Measurements from ENCODE around the gene TEX12.
"Not testable (repeated sequence)": the region's sequence is repeated elsewhere in the genome, so short reads cannot be mapped to it uniquely, and the experiment has no call there.

Gene TEX12, protein sequence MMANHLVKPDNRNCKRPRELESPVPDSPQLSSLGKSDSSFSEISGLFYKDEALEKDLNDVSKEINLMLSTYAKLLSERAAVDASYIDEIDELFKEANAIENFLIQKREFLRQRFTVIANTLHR

DNA sequence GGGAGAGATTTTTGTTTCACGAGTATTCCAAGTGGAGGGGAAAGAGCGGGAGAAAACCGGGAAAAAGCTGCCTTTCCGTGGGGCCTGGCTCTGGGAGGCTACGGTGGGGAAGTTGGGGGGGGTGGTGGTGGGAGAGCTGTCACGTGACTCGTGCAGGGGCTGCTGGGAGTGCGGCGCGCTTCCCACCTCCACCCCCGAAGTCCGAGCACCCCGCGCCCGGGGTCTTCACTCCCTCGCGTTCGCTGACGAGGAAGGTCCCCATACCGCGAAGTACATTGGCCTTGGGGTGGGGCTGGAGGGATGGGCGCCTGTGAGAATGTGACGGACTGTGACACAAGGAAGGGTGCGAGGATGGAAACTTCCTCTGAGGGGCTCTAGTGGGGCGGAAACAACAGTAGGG lies at the start of gene TEX12:
TEX12 (plus strand) TSS at position 228 of the 400 bp plus-strand sequence. CDS start 1,897 bp downstream, outside the sequence.
- no peak for DNase-seq

DNA sequence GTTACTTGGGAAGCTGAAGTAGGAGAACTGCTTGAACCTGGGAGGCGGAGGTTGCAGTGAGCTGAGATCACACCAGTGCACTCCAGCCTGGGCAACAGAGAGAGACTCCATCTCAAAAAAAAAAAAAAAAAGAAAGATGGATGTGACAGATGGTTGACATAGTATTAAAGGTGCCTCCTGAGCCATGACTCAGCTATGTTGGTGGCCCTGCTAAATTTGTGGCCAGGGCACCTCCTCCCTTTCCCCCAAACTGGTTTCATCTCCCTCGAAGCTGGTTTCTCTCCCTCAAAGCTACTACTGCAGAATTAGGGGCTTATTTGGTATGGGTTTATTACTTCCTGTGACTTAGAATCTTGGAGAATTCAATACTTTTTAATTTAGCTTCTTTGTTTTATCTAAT lies 49.0 kb upstream of the TEX12 start:
- DNase-seq = no peak

DNA sequence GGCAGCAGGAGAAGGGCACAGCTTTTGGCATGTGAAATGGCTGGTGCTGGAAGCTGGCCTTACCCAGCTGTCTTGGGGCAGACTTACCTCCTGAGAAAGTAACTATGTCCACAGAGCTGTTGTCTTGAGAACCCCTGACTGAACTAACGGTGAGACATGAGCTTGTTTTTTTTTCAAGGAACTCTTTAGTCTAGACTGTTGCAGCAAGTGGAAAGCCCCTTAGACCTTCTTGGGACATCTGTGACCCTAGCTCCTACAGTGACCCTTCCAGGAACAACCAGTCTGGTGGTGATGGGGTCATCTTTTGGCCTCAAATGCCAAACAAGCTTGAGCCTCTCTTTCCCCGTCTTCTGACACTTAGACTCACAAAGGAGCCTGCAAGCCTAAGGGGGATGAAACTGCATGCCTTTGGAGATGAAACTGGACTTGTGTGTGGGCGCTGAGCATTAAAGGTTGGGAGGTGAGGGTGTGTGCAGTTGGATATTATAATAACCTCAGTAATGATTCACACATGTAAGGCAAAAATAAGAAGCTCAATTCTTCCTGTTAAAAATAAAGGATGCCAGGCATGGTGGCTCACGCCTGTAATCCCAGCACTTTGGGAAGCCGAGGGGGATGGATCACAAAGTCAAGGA lies 45.1 kb upstream of the TEX12 start:
- DNase-seq = no peak

DNA sequence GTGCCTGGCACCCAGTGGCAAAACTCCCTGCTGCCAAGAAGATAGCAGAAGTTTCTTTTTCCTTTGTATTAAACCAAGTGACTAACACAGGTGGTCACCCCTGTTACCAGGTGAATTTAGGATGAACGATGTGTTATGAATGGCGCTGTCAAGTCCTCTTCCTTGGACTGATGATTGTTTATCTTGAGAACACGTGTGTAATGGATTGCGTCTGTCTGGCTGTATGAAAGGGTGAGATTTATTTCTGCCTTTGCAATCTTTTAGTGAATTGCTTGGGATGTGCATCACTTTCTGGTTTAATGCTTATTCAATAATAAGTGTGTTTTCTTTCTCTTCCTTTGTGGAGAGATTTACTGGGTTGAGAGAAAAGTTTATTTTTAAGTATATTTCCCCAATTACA lies 44.0 kb upstream of the TEX12 start:
- DNase-seq = no peak

DNA sequence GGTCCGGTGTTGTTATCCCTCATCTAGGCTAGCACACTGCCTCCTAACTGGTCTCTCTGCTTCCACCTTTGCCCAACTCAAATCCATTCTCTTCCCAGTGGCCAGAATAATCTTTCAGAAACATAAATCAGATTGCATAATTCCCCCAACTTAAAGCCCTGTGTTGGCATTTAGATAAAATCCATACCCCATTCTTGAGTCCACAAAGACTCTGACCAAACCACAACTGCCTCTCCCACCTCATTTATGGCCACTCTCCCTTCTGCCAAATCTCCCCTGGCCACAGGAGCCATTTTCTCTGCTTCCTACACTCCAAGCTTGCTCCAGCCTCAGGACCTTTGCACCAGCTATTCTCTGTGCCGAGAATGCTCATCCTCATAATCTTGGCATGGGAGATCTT lies 40.1 kb upstream of the TEX12 start:
- DNase-seq = no peak

DNA sequence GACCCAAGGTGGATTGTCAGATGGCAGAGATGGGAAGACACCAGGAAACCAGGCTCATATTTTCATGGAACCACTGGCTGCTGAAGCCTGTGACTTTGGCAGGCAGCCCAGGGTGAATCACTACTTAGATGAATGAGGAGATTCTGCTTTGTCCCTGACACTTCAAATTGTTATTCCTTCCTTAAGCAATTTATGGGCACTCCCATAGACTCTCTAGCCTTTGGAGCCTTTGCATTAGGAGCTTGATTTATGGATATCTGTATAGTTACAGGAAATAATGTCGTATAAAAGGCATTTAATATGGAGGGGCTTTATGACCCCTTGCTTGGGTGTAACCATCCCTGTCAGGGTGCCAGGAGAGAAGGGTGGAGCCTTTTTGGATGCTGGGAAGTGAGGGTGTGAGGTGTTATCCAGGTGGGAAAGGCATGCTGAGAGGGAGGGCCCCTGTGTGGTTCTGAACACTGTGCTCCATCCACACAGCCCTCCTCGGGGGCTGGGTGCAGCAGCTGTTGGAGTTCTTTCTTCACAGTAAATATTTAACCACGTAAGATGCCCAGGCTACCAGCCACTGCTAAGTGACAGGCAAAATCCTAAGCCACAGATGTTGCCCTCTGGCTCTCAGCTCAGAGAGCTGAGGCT lies 38.6 kb upstream of the TEX12 start:
- peak; percentile 60 for DNase-seq

DNA sequence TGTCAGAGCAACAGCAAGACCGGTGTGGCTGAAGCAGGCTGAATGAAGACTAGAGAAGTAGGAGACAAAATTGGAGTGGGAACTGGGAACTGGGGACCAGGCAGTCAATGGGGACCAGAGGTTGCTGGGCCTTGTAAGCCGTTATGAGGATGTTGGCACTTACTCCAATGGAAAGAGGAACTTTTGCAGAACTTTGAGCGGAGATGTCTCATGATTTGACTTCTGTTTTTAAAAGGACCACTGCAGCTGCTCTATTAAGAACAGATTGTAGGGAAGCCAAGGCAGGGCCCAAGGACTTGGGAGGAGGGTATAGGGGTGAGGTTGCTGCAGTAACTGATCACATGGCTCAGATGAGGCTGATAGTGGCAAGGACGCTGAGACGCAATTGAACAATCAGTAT lies 37.5 kb upstream of the TEX12 start:
- DNase-seq = no peak

DNA sequence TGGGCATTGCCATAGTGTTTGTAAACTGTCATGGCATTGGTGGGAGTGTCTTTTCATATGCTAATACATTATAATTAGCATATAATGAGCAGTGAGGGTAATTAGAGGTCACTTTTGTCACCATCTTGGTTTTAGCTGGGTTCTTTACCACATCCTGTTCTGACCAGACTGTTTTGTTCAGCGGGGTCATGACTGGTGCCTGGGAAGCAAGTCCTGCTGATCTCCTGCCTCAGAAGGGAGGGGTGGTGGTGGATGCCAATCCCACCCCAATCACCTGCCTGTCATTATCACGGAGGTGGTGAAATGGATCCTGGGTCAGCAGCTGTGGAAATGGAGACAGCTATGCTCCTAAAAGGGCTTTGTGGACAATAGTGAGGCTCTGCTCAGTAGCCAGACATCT lies 34.4 kb upstream of the TEX12 start:
- DNase-seq = no peak

DNA sequence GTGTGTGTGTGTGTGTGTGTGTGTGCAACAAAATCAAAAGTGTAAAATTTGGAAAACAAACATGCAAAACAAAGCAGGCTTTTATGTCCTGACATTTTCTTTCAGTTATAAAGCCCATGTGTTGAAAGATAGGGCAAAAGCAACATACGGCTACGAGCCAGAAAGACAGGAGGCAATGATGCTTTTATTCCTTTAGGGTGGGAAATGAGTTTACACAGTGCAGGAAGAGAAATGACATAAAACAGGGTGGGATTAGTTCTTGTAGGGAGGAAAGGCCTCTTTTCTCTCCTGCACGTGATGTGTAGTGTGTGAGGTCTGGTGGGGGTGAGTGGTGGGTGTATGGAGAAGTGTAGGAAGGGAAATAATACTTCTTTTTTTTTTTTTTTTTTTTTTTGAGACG lies 32.7 kb upstream of the TEX12 start:
- DNase-seq = no peak

DNA sequence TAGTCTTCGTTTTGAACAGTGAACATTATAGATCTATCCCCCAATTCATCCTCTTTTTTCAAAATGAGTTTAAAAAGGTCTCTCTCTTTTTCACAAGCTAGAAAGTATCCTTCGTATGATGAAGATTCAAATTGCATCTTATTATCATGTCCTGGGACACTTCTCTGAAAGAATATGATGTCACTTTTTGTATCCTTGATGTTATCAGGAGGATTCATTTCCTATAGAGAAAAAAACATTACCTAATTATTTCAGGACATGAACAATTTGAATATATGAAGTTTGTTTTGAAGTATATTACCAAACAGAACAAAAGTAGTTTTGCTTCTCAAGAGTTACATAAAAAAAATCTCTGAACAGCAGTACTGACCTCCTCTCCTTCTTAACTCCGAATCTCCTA lies 23.6 kb upstream of the TEX12 start:
- no peak for DNase-seq

DNA sequence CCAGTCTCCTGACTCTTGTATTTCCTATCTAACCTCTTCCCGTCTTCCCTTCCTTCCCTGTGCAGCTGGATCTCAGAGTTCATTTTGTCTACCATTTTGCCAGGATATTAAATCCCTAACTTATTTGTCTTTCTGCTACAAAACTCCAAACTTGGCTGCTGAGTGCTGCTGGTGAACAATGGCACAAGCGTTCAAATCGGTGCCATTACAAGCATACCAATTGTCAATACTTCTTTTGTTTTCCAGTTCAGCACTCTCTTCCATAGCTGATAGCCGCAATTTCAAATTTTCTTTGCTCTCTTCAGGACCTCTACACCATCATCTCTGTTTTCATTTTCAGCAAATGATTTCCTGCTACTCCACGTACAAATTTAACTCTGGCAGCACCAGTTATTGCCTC lies 16.7 kb upstream of the TEX12 start:
- DNase-seq = no peak

DNA sequence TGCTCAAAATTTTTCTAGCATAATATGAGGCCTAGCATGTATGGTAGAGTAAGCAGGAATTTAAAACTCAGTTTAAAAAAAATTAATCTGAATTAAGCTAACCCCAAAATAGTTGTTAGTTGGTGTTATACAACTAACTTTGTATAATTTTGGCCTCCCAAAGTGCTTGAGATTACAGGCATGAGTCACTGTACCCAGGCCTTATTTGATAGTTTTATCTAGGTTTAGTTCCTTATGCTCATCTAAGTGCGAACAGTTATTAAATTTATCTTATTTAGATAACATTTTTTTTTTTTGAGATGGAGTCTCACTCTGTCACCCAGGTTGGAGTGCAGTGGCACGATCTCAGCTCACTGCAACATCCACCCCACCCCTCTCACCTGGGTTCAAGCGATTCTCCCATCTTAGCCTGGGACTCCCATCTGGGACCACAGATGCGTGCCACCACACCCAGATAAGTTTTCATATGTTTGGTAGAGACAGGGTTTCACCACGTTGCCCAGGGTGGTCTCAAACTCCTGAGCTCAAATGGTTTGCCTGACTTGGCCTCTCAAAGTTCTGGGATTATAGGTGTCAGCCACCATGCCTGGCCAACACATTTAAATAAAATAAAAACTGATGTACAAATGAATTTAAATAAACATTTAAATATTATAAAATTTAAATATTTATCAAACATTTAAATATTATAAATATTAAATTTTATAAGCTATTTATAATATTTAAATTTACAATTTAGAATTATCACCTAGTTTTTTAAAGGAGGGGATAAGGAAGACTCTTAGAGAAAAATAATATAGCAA lies 10.8 kb upstream of the TEX12 start:
- no peak for DNase-seq

DNA sequence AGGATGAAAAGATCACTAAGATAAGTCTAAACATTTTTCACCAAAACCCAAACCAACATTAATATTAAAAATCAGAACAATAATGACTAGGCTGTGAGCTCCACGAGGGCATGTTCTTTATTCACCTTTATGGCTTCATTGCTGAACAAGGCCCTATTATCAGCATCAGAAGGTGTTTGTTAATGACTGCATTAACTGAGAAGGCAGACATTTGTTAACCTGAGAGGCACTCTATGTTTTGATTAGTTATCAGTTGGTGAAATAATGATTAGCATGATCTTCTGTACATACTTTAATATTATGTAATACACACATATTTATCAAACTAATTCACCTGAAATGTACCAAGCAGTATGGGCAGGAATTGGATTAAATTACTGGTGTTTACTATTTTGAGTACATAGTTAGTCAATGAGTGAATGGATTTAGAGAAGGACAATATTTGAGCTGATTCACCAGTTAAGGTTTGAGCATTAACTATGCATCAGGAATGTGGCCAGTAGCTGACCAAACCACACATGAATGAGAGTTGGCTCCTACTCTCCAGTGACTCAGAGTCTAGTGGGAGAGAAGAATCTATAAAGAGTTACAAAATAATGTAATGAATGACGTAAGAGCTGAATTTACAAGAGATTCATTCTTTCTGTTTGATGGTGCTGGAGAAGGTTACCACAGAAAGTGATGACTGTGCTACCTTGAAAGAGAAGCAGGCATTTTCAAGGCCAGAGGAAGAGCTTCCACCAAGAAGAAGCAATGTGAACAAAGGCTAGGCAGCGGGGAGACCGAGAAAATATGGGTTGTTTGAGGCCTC lies 10.0 kb upstream of the TEX12 start:
- DNase-seq = no peak

DNA sequence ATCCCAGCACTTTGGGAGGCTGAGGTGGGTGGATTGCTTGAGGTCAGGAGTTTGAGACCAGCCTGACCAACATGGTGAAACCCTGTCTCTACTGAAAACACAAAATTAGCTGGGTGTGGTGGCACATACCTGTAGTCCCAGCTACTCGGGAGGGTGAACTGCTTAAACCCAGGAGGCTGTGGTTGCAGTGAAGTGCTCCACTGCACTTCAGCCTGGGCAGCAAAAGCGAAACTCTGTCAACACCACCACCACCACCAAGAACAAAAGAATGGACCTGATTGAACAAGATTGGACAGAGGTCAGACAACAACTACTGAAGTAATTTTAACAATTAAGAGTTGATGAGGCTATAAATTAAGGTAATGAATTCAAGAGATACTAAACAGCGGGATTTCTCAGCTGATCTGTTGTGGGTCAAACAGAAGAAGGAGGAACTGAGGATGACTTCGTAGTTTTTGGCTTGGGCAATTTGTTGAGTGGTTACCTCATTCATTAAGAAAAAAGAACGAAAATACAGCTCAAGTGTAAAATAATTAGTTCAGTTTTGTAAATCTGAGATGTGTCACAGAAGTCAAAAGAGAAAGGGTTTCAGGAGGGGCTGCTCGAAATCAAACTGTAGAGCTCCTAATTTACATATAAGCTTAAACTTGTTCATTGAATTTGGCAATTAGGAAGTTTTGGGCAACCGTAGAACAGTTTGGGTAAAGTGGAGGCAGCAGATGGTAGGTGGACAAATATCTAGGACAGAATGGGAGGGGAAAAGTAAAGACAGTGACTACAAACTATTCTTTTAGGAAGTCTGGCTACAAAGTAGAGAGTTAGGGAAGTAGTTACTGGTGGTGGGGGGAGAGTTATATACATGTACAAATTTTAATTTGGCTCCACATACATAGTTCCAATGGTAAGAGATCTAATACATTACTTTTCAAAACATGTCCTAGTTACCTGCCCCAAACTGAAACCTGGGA lies 7.8 kb upstream of the TEX12 start:
- DNase-seq = no peak

DNA sequence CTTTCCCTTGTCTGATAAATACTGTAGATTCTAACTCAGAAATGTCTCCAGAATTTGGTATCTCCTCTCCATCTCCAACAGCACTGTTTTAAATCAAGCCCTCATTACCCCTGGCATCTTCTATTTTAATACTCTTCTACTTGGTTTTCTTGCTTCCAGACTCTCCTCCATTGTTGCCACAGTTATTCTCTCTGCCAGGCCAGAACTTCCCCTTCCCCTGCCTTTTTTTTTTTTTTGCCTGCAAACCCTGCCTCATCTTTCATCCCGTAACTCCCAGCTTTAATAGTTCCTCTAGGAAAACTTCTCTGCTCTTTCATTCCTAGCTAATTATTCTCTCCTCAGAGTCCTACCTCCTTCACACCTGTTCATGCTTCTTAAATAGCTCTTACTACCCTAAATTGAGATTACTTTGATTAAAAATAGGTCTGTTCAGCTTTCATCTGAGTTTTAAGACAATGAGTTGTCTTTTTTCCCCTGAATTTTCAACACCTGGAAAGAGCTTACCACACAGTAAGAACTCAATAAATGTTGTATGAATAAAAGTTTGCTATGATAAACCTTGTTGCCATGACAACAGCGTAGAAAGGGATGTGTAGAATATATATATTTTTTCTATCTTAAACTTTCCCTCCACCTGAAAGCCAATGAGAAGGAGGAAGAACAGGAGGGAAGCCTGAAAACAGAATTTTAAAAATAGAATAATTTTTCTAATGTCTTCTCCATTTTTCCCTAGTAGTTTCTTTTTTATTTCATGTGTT lies 6.9 kb upstream of the TEX12 start:
- no peak for DNase-seq

DNA sequence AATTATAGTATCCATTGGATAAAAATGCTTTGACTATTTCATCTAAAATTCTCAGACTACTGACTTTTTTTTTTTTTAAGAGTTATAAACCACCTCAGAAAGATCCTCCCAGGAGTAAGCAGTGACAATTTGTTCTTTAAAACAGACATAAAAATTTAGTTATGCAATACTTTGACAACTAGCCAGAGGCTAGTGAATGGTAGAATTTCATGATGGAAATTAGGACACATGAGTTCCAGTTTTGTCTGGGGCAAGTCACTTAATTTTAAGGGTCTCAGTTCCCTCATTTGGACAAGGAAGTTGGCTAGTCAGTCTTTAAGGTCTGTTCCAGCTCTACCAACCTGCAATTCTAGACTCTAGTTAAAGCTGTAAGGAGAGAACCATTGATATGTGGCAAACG lies 6.2 kb upstream of the TEX12 start:
- DNase-seq = no peak

DNA sequence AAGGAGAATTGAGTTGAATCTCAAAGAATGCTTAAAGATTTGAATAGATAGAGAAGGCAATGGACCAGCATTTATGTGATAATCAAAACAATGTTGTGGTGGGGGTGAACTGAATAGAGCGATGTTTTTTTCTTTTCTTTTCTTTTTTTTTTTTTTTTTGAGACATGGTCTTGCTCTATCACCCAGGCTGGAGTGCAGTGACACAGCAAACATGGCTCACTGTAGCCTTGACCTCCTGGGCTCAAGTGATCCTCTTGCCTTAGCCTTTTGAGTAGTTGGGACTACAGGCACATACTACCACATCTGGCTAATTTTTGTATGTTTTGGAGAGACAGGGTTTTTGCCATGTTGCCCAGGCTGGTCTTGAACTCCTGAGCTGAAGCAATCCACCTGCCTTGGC lies 5.0 kb upstream of the TEX12 start:
- not testable (repeated sequence) for DNase-seq

DNA sequence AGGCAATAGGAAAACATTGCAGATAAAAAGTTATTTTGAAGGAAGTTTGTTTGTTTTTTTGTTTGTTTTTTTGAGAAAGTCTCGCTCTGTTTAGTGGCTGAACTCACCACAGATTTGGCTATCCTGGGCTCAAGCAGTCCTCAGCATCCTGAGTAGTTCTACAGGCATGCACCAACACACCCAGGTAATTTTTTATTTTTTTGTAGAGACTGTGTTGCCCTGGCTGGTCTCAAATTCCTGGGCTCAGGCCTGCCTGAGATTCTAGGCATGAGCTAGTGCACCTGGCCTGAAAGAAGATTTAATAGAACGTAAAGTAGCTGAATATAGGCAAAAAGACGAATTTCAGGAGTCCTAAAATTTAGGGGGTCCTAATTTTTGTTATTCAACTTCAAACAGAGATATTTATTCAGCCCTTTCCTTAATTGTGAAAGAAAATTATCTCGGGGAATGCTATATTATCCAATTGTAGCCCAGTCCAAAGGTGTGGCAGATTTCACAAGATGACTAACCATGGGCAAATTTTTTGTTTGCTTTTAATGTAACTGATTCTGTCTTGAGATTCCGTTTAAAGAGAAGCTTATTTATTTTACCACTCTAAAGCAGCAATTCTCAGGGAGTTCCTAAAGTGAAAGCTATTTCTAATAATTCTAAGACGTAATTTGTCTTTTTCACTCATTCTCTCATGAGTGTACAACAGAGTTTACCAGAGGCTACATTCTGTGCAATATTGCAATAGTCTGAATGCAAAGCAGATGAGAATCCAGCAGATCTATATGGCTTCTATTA lies 4.2 kb upstream of the TEX12 start:
- DNase-seq = no peak

DNA sequence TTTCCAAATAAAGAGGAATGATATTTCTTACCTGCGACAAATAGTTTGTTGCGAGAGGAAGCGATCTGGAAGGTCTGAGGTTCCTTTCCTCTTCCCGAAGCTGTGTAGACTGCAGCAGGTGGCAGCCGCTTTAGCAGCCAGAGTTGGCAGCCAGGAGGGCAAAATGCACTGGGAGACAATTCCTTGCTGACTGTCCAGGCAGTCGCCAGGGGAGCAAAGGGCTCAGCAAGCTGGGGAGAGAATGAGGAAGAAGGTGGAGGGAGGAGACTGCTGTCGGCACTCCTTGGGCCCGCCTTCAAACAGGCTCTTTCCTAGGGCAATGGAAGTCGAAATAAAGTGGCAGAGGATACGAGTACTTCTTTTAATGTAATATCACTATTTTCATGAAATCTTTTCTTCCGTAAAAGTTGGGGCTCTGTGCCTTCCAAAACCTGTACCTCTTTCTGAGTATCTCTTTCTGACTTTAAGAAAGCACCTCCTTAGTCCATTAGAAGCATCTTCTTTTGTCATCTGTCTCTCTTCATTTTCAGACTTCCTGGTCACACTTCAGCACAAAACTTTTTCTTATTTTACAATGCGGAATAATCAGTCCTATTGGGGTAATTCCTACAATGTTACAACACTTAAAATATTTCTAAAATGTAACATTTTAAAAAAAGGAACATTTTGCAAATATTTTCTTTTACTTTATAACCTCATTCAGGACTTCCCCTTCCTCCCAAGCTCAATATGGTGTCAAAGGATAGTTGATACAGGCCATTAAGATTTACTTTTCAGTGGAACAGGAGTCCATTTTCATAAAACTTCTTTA lies 3.1 kb upstream of the TEX12 start, which contains the start of gene IL18:
IL18 (minus strand) TSS at position 220 of the 811 bp plus-strand sequence. CDS start 9,041 bp downstream, outside the sequence.
- peak; percentile 25 for DNase-seq
